NT2/D1 (cell line): ENCODE data around the gene SIGLEC1.

ENCODE experiments used
- SUZ12 ChIP-seq: IDR thresholded peaks from 2 replicates; pipeline ENCODE4 v1.6.1; 2011; ENCODE audit not compliant: insufficient read length, insufficient read depth; ENCODE audit errors: extremely low read depth
- ZNF274 ChIP-seq: IDR thresholded peaks from 2 replicates; pipeline ENCODE4 v1.6.1; 2011; ENCODE audit warnings: mild to moderate bottlenecking, low read depth, low read length

DNA sequence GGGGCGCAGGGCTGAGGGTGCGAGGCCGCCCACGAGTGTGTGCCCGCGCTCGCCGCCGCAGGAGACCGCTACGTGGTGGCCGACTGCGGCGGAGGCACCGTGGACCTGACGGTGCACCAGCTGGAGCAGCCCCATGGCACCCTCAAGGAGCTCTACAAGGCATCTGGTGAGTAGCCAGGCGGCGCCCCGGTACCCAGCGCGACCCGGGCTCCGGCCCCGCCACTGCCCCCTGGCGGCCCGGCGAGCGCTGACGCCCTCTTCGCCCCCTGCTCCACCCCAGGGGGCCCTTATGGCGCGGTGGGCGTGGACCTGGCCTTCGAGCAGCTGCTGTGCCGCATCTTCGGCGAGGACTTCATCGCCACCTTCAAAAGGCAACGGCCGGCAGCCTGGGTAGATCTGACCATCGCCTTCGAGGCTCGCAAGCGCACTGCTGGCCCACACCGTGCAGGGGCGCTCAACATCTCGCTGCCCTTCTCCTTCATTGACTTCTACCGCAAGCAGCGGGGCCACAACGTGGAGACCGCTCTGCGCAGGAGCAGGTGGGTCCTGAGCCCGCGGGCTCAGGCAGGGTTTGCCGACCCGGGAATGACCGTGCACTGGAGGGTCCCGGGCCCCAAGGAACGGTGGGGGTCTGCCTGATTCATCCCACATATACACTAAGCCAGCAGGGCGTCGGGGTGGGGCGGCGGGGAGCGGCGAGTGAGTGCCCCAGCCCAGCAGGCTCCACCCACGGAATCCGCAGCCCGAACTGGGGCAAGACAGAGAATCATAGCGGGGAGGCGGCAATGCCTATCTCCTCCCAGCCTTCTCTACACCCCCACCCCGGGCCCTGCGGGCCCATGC is 37.5 kb upstream of the SIGLEC1 start:
- no peak for TF ChIP-seq SUZ12
- no peak for TF ChIP-seq ZNF274
